ENCODE data around the gene TFEC.

GRCh38 chr7:115987486-115987885, 43.1 kb downstream of the TFEC start:
- TF ChIP-seq REST (IDR thresholded peaks at IDR 0.05): no peak
- no peak for TF ChIP-seq CHD2 (IDR thresholded peaks at IDR 0.05; ENCODE audit: low read length, partially characterized antibody)
- no peak for TF ChIP-seq MAX (IDR thresholded peaks at IDR 0.05)
- no peak for TF ChIP-seq POLR2A (IDR thresholded peaks at IDR 0.05; ENCODE audit: low read length)
- no peak for TF ChIP-seq KDM1A (IDR thresholded peaks at IDR 0.05; ENCODE audit: low read depth)

All from A549 (cell line).